ENCODE data around the gene TYW1.
"Not testable (repeated sequence)": the region's sequence is repeated elsewhere in the genome, so short reads cannot be mapped to it uniquely, and the experiment has no call there.

Gene TYW1, protein sequence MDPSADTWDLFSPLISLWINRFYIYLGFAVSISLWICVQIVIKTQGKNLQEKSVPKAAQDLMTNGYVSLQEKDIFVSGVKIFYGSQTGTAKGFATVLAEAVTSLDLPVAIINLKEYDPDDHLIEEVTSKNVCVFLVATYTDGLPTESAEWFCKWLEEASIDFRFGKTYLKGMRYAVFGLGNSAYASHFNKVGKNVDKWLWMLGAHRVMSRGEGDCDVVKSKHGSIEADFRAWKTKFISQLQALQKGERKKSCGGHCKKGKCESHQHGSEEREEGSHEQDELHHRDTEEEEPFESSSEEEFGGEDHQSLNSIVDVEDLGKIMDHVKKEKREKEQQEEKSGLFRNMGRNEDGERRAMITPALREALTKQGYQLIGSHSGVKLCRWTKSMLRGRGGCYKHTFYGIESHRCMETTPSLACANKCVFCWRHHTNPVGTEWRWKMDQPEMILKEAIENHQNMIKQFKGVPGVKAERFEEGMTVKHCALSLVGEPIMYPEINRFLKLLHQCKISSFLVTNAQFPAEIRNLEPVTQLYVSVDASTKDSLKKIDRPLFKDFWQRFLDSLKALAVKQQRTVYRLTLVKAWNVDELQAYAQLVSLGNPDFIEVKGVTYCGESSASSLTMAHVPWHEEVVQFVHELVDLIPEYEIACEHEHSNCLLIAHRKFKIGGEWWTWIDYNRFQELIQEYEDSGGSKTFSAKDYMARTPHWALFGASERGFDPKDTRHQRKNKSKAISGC

DNA sequence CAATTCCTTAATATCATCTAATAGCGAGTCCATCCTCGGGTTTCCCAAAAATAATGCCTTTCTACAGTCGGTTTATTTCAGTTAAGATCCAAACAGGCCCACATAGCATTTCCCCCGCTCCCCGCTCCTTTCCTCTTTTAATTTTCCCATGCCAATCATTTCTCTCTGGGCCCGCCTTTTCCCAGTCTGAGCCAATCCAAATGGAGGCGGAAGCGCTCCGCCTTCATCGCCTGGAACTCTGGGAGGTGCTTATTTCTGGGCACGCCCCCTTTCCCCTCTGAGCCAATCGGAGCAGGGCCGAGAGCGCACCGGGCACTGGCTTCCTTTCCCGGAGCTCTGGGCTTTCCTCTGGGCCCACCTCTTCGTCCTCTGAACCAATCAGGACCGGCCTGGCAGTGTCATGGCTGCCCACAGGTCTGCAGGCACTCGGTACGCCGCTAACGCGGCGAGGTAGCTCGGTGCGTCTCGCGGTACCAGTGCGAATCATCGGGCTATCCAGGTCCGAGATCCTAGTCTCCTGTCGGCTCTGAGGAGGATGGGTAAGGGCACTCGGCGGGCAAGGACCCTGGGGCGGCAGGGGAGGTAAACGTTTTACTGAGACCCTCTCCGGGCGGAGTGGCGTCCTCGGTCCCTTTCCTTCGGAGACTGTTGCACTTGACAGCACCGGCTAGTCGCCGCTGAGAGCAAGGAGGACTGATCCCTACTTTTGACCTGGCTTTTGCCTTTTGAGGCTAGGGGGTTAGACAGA, at the start of gene TYW1:
TYW1 (plus strand) TSS at position 390 of the 748 bp plus-strand sequence; CDS start at position 536, 146 bp downstream.
- peak; percentile 95 for DNase-seq (ENCODE audit: low read depth)

DNA sequence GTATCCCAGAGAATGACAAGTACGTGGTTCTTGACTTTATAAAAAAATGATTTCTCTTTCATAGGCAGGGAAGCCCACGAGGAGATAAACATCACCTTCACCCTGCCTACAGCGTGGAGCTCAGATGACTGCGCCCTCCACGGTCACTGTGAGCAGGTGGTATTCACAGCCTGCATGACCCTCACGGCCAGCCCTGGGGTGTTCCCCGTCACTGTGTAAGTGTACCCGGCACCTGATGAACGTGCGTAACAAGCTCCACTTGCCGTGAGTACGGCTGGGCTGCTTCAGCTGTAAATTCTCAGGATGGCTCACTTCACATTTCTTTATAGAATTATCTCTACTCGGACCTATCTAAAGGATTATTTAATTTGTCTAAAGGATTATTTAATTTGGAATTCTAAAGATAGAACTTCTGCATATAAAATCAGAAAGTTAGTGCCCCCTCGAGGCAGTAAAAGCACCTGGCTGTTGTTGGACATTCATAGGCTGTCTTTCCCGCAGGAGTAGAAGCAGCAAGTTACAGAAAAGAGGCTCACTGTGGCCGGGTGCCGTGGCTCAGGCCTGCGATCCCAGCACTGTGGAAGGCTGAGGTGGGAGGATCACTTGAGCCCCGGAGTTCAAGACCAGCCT, 48.0 kb upstream of the TYW1 start:
- no peak for DNase-seq (ENCODE audit: low read depth)

DNA sequence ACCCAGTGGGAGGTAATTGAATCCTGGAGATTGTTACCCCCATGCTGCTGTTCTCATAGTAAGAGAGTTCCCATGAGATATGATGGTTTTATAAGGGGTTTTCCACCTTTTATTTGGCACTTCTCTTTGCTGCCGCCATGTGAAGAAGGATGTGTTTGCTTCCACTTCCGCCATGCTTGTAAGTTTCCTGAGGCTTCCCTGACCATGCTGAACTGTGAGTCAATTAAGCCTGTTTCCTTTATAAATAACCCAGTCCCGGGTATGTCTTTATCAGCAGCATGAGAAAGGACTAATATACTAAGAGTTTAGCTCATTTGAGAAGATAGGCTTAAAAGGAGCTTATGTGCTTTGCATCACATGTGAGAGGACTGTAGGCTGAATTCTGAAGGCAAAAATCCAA, 46.3 kb upstream of the TYW1 start:
- DNase-seq (ENCODE audit: low read depth): no peak

GRCh38 chr7:66950763-66951162, 45.9 kb upstream of the TYW1 start:
- no peak for DNase-seq (ENCODE audit: low read depth)

- no peak for DNase-seq (ENCODE audit: low read depth)
Observed at GRCh38 chr7:66952343-66953043, 44.1 kb upstream of the TYW1 start.

GRCh38 chr7:66953044-66953427, 43.6 kb upstream of the TYW1 start:
- DNase-seq (ENCODE audit: low read depth): no peak

DNA sequence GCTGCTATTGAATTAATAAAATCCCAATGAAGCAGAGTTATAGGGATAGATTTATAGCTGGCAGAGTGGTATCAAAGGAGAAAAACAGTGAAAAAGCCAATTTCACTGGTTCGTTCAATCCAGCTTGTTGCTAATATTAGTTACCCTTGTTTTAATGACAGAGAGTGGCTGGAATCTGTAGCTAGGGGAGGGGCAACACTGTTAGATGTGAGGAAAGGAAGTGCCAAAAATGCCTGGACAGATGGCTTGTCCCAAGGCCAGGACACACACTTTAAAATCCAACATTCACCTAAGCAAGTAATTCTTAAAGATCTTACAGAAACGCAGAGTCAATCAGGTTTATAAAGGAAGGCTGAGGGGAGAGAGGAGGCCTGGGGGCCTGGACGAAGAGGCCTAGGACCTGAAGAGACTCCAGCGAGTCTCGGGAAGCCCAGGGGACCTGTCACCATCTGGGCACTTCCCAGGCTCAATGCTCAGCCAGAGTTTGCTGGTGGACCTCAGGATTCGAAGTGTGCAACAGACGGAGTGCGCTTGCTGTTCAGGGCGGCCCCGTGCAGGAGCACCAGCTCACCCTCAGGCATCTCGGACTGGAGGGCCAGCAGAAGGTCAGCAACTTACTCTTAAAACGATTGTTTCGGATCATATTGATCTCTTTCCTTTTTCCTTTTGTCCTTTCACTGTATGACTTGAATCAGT, 38.9 kb upstream of the TYW1 start:
- no peak for DNase-seq (ENCODE audit: low read depth)

GRCh38 chr7:66958538-66959350, 37.9 kb upstream of the TYW1 start:
- no peak for DNase-seq (ENCODE audit: low read depth)

DNA sequence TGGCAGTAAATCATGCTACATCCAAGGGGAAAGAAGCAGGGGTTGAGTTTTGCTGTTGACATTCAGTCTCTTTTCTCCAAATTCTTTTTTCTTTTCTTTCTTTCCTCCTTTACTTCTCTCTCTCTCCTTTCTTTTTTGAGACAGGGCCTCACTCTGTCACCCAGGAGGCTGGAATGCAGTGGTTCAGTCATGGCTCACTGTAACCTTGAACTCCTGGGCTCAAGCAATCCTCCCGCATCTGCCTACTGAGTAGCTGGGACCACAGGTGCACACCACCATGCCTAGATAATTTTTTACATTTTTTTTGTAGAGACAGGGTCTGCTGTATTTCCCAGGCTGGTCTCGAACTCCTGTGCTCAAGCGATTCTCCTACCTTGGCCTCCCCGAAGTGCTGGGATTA, 36.4 kb upstream of the TYW1 start:
- DNase-seq (ENCODE audit: low read depth): no peak

DNA sequence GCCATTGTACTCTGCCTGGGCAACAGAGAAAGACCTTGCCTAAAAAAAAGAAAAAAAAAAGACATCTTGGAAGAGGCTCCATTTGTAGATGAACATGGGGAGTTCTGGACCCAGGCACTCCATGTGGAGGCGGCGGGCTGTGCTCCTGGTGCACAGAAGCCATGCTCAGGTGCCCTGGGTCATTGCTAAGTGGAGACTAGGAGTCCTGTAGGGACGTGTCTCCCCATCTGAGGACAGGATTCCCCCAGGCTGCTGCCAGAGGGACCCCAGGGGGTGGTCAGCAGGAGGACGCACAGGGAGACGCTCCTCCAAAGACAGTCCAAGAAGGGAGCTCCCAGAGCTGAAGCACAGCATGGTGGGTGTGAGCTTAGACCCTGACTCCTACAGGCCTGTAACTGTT, 35.5 kb upstream of the TYW1 start:
- no peak for DNase-seq (ENCODE audit: low read depth)

- DNase-seq (ENCODE audit: low read depth): no peak
Observed at GRCh38 chr7:66964411-66964810, 32.2 kb upstream of the TYW1 start.

DNA sequence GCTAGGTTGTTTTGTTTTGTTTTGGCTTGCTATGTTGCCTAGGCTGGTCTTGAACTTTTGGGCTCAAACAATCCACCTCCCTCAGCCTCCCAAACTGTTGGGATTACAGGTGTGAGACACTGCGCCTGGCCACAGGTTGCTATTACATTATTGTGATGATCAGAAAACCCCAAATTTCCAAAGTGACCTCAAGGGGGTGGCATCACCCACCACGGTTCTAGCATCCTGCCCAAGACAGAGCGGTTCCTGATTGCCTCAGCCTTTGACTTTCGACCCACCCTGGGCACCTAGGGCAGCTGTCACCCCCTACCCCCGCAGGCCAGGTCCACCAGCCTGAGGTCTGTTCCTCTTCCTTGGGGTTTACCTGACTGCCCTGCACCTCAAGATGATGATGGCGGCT, 29.6 kb upstream of the TYW1 start:
- no peak for DNase-seq (ENCODE audit: low read depth)

GRCh38 chr7:66969001-66969400, 27.6 kb upstream of the TYW1 start:
- not testable (repeated sequence) for DNase-seq (ENCODE audit: low read depth)

DNA sequence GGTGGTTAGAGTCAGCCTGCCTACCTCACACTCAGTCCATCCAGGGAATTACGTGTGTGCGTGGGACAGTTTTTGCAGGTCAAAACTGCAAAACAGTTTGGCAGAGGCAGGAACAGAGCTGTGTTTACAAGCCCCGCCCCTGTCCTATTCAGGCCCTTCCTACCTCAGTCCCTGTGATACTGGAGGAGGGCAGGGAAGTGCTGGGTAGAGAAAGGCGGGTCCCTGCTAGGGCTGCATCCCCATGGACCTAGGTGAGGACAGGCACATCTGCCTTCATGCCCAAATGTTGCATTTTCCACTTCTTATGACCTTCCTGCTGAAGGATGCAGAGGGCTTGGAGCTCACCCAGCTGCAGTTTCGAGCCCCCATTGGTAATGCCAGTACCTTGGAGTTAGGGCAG, 26.3 kb upstream of the TYW1 start:
- no peak for DNase-seq (ENCODE audit: low read depth)

DNA sequence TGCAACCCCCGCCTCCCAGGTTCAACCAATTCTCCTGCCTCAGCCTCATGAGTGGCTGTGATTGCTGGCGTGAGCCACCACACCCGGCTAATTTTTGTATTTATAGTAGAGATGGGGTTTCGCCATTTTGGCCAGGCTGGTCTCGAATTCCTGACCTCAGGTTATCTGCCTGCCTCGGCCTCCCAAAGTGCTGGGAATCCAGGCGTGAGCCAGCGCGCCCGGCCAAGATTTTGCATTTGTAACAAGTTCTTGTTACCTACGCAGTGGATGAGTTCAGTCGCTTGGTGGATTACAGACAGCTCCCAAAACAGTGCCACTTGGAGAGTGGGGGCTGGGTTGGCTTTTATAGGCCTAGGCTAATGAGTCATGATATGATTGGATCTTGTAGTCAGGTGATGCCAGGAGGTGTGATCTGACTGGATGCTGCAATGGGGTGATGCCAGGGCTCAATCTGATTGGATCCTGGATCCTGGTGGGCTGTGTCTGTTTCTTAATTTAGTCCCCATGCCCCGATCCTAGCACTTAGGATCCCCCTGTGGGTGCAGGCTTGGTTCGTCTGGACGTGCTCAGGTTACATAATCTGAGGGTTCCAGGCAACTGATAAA, 21.5 kb upstream of the TYW1 start:
- no peak for DNase-seq (ENCODE audit: low read depth)

DNA sequence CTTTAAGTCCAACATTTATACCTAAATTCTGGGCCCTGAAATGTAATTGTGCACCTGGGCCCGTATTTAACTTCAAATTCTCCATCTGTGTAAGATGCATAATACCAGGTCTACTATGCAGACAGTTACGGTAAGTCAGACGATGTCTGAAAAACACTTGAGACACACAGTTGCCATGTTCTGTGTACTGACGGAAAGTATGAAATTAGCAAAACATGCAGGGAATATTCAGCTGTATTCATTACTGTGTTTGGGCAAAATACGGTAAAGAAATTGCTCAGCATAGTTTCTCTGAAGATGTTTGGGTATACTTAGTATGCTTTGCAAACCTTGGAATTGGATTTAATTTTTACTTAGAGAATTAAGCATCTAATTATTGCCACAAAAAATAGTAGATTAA, 18.3 kb upstream of the TYW1 start:
- not testable (repeated sequence) for DNase-seq (ENCODE audit: low read depth)

GRCh38 chr7:66979013-66979412, 17.6 kb upstream of the TYW1 start:
- DNase-seq (ENCODE audit: low read depth): not testable (repeated sequence)

DNA sequence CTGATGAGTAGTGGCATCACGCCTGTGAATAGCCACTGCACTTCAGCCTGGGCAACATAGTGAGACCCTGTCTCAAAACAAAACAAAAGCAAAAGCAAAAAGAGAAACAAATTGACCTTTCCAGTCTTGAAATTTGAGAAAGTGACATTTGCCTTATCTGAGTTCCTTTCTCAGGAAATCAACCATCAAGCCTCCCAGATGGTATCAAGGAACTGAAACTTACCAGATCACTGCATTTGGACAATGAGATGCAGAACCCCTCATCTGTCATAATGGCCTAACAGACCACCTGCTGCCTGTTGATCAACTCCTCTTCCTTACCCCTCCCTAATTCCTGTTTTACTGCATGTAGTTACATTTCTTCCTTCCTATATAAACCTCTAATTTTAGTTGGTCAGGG, 16.3 kb upstream of the TYW1 start:
- DNase-seq (ENCODE audit: low read depth): not testable (repeated sequence)

DNA sequence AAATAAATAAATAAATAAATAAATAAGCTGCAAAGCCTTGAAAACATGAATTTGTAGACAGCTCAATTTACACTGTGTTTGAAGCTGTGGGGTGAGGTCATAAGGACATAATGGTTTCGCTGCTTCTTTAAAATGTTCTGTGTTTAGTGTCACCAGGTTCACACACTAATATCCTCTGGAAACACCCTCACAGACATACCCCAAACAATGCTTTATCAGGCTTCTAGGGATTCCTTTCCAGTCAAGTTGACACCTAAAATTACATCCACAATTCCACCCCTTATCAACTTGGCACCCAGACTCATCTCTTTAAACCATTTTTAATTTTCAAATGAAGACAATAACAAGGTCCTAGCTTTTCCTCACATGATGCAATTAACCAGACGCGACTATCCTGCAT, 7.1 kb upstream of the TYW1 start:
- DNase-seq (ENCODE audit: low read depth): not testable (repeated sequence)

DNA sequence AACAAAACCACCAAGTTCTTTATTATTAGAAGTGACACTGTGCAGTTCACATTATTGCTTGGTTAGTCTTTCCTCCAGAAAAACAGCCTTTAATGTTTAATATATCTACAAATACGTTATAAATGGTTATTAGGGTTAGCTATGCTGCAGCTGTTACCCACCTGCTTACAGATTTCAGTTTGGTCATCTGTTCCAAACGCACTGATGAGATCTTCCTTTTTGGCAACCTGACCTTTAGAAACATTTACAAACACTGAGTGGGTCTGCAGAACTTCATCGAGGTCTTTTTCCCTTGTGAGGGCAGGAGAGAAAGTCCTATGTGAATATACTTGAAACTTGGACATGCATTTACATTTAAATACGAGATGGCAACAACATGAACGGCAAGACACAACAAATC, 2.6 kb upstream of the TYW1 start:
- DNase-seq (ENCODE audit: low read depth): not testable (repeated sequence)
